GM12891 (cell line): Measurements from ENCODE around the gene UBE2K.

ENCODE experiments used
- POLR2A ChIP-seq: IDR thresholded peaks from 2 replicates; pipeline ENCODE4 v1.6.1; 2011; ENCODE audit warnings: low read depth, low read length, control low read depth
- POLR2AphosphoS5 ChIP-seq: IDR thresholded peaks from 2 replicates; pipeline ENCODE4 v1.6.1; 2011; ENCODE audit warnings: low read depth, low read length, control low read depth
- POU2F2 ChIP-seq: IDR thresholded peaks from 2 replicates; pipeline ENCODE4 v1.6.1; 2011; ENCODE audit warnings: low read depth, mild to moderate bottlenecking, control low read depth, low read length, moderate library complexity
- SPI1 ChIP-seq: IDR thresholded peaks from 2 replicates; pipeline ENCODE4 v1.6.1; 2011; ENCODE audit warnings: low read depth, low read length, control low read depth
- TAF1 ChIP-seq: IDR thresholded peaks from 2 replicates; pipeline ENCODE4 v1.6.1; 2011; ENCODE audit warnings: low read depth, low read length, control low read depth

- no peak for TF ChIP-seq POLR2A
- no peak for TF ChIP-seq SPI1
- TF ChIP-seq TAF1: no peak
- no peak for TF ChIP-seq POLR2AphosphoS5
- TF ChIP-seq POU2F2: no peak
Measured at GRCh38 chr4:39667706-39668105, 30.2 kb upstream of the UBE2K start.
